Activated CD8-positive, alpha-beta memory T cell treated with anti-CD3 and anti-CD28 coated beads for 4 hours (primary cell): Measurements from ENCODE around the gene RTN4RL1.
"Not testable (repeated sequence)": the region's sequence is repeated elsewhere in the genome, so short reads cannot be mapped to it uniquely, and the experiment has no call there.

Experiments
- DNase-seq, 2 donors: peaks; one replicate each; pipeline ENCODE4 v3.0.0-alpha.2; 2020; ENCODE audit warnings: low read depth in 2 of 2

The RTN4RL1 gene

GRCh38 chr17:2025622-2026309 is 632 bp upstream of the RTN4RL1 start:
- no peak for DNase-seq

- no peak for DNase-seq
Observed at GRCh38 chr17:2024572-2025219, 438 bp downstream of the RTN4RL1 start.

GRCh38 chr17:2023692-2024571 is 1.2 kb downstream of the RTN4RL1 start:
- no peak for DNase-seq

- no peak for DNase-seq
Observed at GRCh38 chr17:2023256-2023655, 1.9 kb downstream of the RTN4RL1 start.

- DNase-seq: no peak
Observed at GRCh38 chr17:2022647-2023240, 2.4 kb downstream of the RTN4RL1 start.

- DNase-seq: no peak
Observed at GRCh38 chr17:2020721-2021120, 4.4 kb downstream of the RTN4RL1 start.

GRCh38 chr17:2019723-2020122 is 5.4 kb downstream of the RTN4RL1 start:
- no peak for DNase-seq

- no peak for DNase-seq
Observed at GRCh38 chr17:2018716-2019510, 6.2 kb downstream of the RTN4RL1 start.

GRCh38 chr17:2017274-2017941 is 7.7 kb downstream of the RTN4RL1 start:
- DNase-seq: no peak

- DNase-seq: no peak
Observed at GRCh38 chr17:2016494-2016893, 8.6 kb downstream of the RTN4RL1 start.

- DNase-seq: no peak
Observed at GRCh38 chr17:2015314-2015713, 9.8 kb downstream of the RTN4RL1 start.

- DNase-seq: no peak
Observed at GRCh38 chr17:2013994-2014317, 11.2 kb downstream of the RTN4RL1 start.

GRCh38 chr17:2013220-2013993 is 11.7 kb downstream of the RTN4RL1 start:
- not testable (repeated sequence) for DNase-seq

GRCh38 chr17:2012499-2012898 is 12.6 kb downstream of the RTN4RL1 start:
- DNase-seq: no peak

- no peak for DNase-seq
Observed at GRCh38 chr17:2011411-2012371, 13.4 kb downstream of the RTN4RL1 start.

- DNase-seq: no peak
Observed at GRCh38 chr17:2009737-2010136, 15.4 kb downstream of the RTN4RL1 start.

GRCh38 chr17:2008332-2009126 is 16.6 kb downstream of the RTN4RL1 start:
- no peak for DNase-seq

GRCh38 chr17:2004435-2004952 is 20.6 kb downstream of the RTN4RL1 start:
- no peak for DNase-seq
